ENCODE measurements around the gene MTMR2. TPM values are rescaled to one million over a fixed set of nuclear protein-coding genes. Genes with fewer than 3 reads are reported as not detected.
"Not testable (repeated sequence)": the region's sequence is repeated elsewhere in the genome, so short reads cannot be mapped to it uniquely, and the experiment has no call there.

The MTMR2 gene
- total and polyA plus RNA-seq, 10 of the 15 experiments (the other 5 are each of a cell fraction or from before 2014, with no cell fraction given), result 7.6 to 46.6 (median 22.5) TPM

DNA sequence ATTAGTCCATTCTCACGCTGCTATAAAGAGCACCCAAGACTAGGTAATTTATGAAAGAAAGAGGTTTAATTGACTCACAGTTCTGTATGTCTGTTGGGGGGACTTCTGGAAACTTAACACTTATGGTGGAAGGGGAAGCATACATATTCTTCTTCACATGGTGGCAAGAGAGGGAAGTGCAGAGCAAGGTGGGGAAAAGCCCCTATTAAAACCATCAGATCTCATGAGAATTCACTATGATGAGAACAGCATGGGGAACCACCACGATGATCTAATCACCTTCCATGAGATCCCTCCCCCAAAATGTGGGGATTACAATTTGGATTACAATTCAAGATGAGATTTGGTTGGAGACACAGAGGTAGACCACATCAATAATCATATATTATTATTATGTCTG is 107.9 kb downstream of the MTMR2 start (continued):
- no peak for TF ChIP-seq JUNB (IDR thresholded peaks at IDR 0.05)
- no peak for TF ChIP-seq ESRRA (IDR thresholded peaks at IDR 0.05; ENCODE audit: low read length)
- peak; percentile 19; the same call in 1 of the 2 replicates for TF ChIP-seq SPI1 (IDR thresholded peaks at IDR 0.05; ENCODE audit: borderline replicate concordance, insufficient read depth, low read depth, low read length)
- no peak for TF ChIP-seq ZNF217 (IDR thresholded peaks at IDR 0.05)
- TF ChIP-seq ATF7 (IDR thresholded peaks at IDR 0.05; ENCODE audit: low read depth), result peak; percentile 55
- no peak for TF ChIP-seq NFIC (IDR thresholded peaks at IDR 0.05; ENCODE audit: low read depth, low read length)

DNA sequence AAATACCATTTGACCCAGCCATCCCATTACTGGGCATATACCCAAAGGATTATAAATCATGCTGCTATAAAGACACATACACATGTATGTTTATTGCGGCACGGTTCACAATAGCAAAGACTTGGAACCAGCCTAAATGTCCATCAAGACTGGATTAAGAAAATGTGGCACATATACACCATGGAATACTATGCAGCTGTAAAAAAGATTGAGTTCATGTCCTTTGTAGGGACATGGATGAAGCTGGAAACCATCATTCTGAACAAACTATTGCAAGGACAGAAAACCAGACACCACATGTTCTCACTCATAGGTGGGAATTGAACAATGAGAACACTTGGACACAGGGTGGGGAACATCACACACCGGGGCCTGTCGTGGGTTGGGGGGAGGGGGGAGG is 112.9 kb downstream of the MTMR2 start:
- ATAC-seq; H3K79me2 ChIP-seq (ENCODE audit: control insufficient read depth, insufficient read depth, low read length); POLR2A ChIA-PET; H3K4me2 ChIP-seq (ENCODE audit: control insufficient read depth, insufficient read depth); RAD21 ChIA-PET (ENCODE audit: unreplicated experiment); DNase-seq (ENCODE audit: low read depth, low spot score); H3K9me3 ChIP-seq (replicated peaks; ENCODE audit: control insufficient read depth, insufficient read depth, low read length); H4K20me1 ChIP-seq (ENCODE audit: control insufficient read depth, insufficient read depth); CTCF ChIA-PET; FAIRE-seq; SMC1A ChIA-PET (ENCODE audit: uncharacterized antibody, unreplicated experiment); H3K27ac ChIP-seq (ENCODE audit: control insufficient read depth, insufficient read depth); in situ Hi-C loops (cut with MboI); H3K4me1 ChIP-seq (ENCODE audit: control insufficient read depth, insufficient read depth, low read length); BruUV-seq (replicated peaks); H2AFZ ChIP-seq (ENCODE audit: control insufficient read depth, low read depth, low read length); H3K27me3 ChIP-seq (replicated peaks in 1 of 2; ENCODE audit: control insufficient read depth in 2 of 2, insufficient read depth in 2 of 2, low read length in 1 of 2); H3K4me3 ChIP-seq; H3K9ac ChIP-seq (ENCODE audit: control insufficient read depth, insufficient read depth, low read length); H3K36me3 ChIP-seq (ENCODE audit: control insufficient read depth in 2 of 2, insufficient read depth in 2 of 2, low read length in 1 of 2); intact Hi-C loops (cut with micrococcal nuclease; ENCODE audit: unreplicated experiment): not testable (repeated sequence)
- WGBS (ENCODE audit: insufficient coverage, insufficient replicate concordance, low lambda C conversion rate, missing lambda C conversion rate), result 87% methylated on average over 3 of the region's 4 CpGs

- intact Hi-C loops (cut with micrococcal nuclease; ENCODE audit: unreplicated experiment); FAIRE-seq; in situ Hi-C loops (cut with MboI); H3K9me3 ChIP-seq (replicated peaks; ENCODE audit: control insufficient read depth, insufficient read depth, low read length); H3K79me2 ChIP-seq (ENCODE audit: control insufficient read depth, insufficient read depth, low read length); ATAC-seq; CTCF ChIA-PET; H3K4me1 ChIP-seq (ENCODE audit: control insufficient read depth, insufficient read depth, low read length); H3K4me2 ChIP-seq (ENCODE audit: control insufficient read depth, insufficient read depth); H3K4me3 ChIP-seq; DNase-seq (ENCODE audit: low read depth, low spot score); POLR2A ChIA-PET; BruUV-seq (replicated peaks); H2AFZ ChIP-seq (ENCODE audit: control insufficient read depth, low read depth, low read length); H3K27ac ChIP-seq (ENCODE audit: control insufficient read depth, insufficient read depth); H3K27me3 ChIP-seq (replicated peaks in 1 of 2; ENCODE audit: control insufficient read depth in 2 of 2, insufficient read depth in 2 of 2, low read length in 1 of 2); H3K9ac ChIP-seq (ENCODE audit: control insufficient read depth, insufficient read depth, low read length); H4K20me1 ChIP-seq (ENCODE audit: control insufficient read depth, insufficient read depth): not testable (repeated sequence)
- H3K36me3 ChIP-seq (ENCODE audit: control insufficient read depth in 2 of 2, insufficient read depth in 2 of 2, low read length in 1 of 2), result peaks cover 4 to 11% of the 10 kb centered on the region in 2 experiments
- ChIA-PET SMC1A (ENCODE audit: uncharacterized antibody, unreplicated experiment) (interaction anchor here (1.1 kb wide), 1 partner anchor 15 kb away, joined by 4 read pairs; no protein-coding TSS in a partner anchor), RAD21 (ENCODE audit: unreplicated experiment) (interaction anchor here (1.2 kb wide), 1 partner anchor 588 kb away, joined by 4 read pairs; no protein-coding TSS in a partner anchor)
- WGBS (ENCODE audit: insufficient coverage, insufficient replicate concordance, low lambda C conversion rate, missing lambda C conversion rate), result 99% methylated on average over 6 of the region's 6 CpGs
Observed at GRCh38 chr11:95806464-95806863, 117.4 kb downstream of the MTMR2 start.
